GM21515 (cell line): ENCODE results near the gene CSKMT.

Source experiments
- ATAC-seq: cut with Tn5 transposase; IDR thresholded peaks from one replicate; pipeline ENCODE4 v1.9.1; 2021; ENCODE audit not compliant: unreplicated experiment

Gene CSKMT

GRCh38 chr11:62715150-62716130 is 50.3 kb downstream of the CSKMT start:
- no peak for ATAC-seq

- ATAC-seq = no peak
These were observed 51.1 kb downstream of the CSKMT start for GRCh38 chr11:62716206-62716605.

GRCh38 chr11:62716816-62717215 is 51.7 kb downstream of the CSKMT start:
- ATAC-seq = no peak
